B cell (primary cell): ENCODE measurements around the gene TGFB1.
"Not testable (repeated sequence)": the region's sequence is repeated elsewhere in the genome, so short reads cannot be mapped to it uniquely, and the experiment has no call there.

Experiments
- CTCF ChIP-seq: fragments of 200-600 bp; IDR thresholded peaks from one replicate; pipeline ENCODE4 v1.8.0; 2022; ENCODE audit warnings: antibody characterized with exemption, mild to moderate bottlenecking
- EZH2 ChIP-seq: IDR thresholded peaks from 2 replicates; pipeline ENCODE4 v1.6.1; 2012; ENCODE audit warnings: borderline replicate concordance, low read depth, mild to moderate bottlenecking, moderate library complexity, low read length; ENCODE audit not compliant: insufficient read depth, poor library complexity, severe bottlenecking

- not testable (repeated sequence) for TF ChIP-seq CTCF, EZH2
Measured at GRCh38 chr19:41381536-41381935, 27.8 kb upstream of the TGFB1 start.
